Measurements from ENCODE around the gene USP48. TPM values are rescaled to one million over a fixed set of nuclear protein-coding genes. Genes with fewer than 3 reads are reported as not detected.

The USP48 gene
- total and polyA plus RNA-seq, 2 of the 8 experiments (the other 6 are each of a cell fraction or from before 2014, with no cell fraction given) = 12.8 to 83.5 TPM

GRCh38 chr1:21700094-21700493, 82.9 kb downstream of the USP48 start:
- CTCF ChIA-PET (ENCODE audit: partially characterized antibody) = interaction anchor here (0.6 kb wide), 1 partner anchor 144 kb away, joined by 3 read pairs; no protein-coding TSS in a partner anchor
- Histone ChIP-seq H3K23ac (ENCODE audit: insufficient read length) (no peak overlapping the region), H2BK12ac (ENCODE audit: low read depth, low read length) (no peak overlapping the region), H3K79me1 (ENCODE audit: low read depth, low read length) (no peaks in the 10 kb centered on the region), H3K9ac (replicated peaks in 1 of 4; ENCODE audit: extremely low read depth in 1 of 4, low read depth in 3 of 4, low read length in 3 of 4) (no peak overlapping the region), H4K20me1 (replicated peaks in 1 of 2; ENCODE audit: control insufficient read depth in 1 of 2, insufficient read depth in 2 of 2, low read length in 2 of 2) (peaks cover 0 to 3% of the 10 kb centered on the region in 2 experiments), H3K4me1 (replicated peaks in 1 of 4; ENCODE audit: control insufficient read depth in 3 of 4, insufficient read depth in 4 of 4, low read length in 3 of 4) (peaks cover 0 to under 1% (median under 1%) of the 10 kb centered on the region in 4 experiments; a peak in 3 of 7 replicates), H3K36me3 (ENCODE audit: control insufficient read depth in 2 of 4, insufficient read depth in 4 of 4, low read length in 3 of 4) (peaks cover 4 to 45% (median 29%) of the 10 kb centered on the region in 4 experiments; a peak in 7 of 8 replicates), H2BK120ac (replicated peaks; ENCODE audit: low read depth, low read length) (no peak overlapping the region), H3K4me3 (ENCODE audit: extremely low read depth in 1 of 4, insufficient read depth in 2 of 4, low read depth in 3 of 4, low read length in 4 of 4) (no peak overlapping the region), H4K91ac (replicated peaks; ENCODE audit: insufficient read length, low read length) (no peak overlapping the region), H4K8ac (ENCODE audit: extremely low read depth, insufficient read depth, low read length) (no peak overlapping the region), H3K4ac (replicated peaks; ENCODE audit: insufficient read length, low read depth, low read length) (no peak overlapping the region), H4K5ac (ENCODE audit: insufficient read length, low read depth, low read length) (no peak overlapping the region), H2BK5ac (ENCODE audit: low read depth, low read length) (no peak overlapping the region), H3K14ac (ENCODE audit: insufficient read length) (no peak overlapping the region), H2AK5ac (ENCODE audit: low read depth, low read length) (no peak overlapping the region), H2BK15ac (ENCODE audit: low read length) (no peak overlapping the region), H3K4me2 (ENCODE audit: insufficient read depth in 1 of 2, low read depth in 2 of 2, low read length in 2 of 2) (no peak overlapping the region), H3K79me2 (ENCODE audit: control insufficient read depth in 1 of 2, insufficient read depth in 2 of 2, low read length in 2 of 2) (no peaks in the 10 kb centered on the region), H3K23me2 (ENCODE audit: low read depth, low read length) (no peaks in the 10 kb centered on the region), H3K27me3 (replicated peaks in 1 of 4; ENCODE audit: control insufficient read depth in 3 of 4, extremely low read depth in 1 of 4, insufficient read depth in 3 of 4, low read length in 3 of 4) (no peaks in the 10 kb centered on the region), H2AFZ (ENCODE audit: low read length) (no peak overlapping the region), H3K18ac (ENCODE audit: extremely low read depth, low read length) (no peak overlapping the region), H3K56ac (replicated peaks; ENCODE audit: insufficient read length, low read depth, low read length) (no peak overlapping the region), H3K9me3 (ENCODE audit: insufficient read depth in 2 of 2, low read depth in 1 of 2, low read length in 1 of 2) (no peaks in the 10 kb centered on the region), H3K27ac (ENCODE audit: low read depth, low read length) (no peak overlapping the region), H2BK20ac (ENCODE audit: low read length) (no peak overlapping the region)
- 96% methylated on average over 4 of the region's 4 CpGs; no CpG with 5 or more reads in 1 of the 2 experiments for WGBS, 2 experiments (ENCODE audit: extremely low coverage in 1 of 2, insufficient coverage in 1 of 2, insufficient read length in 1 of 2, insufficient replicate concordance in 2 of 2, low coverage in 1 of 2, low lambda C conversion rate in 2 of 2, missing lambda C conversion rate in 1 of 2)
- no peak for TF ChIP-seq CREB1 (IDR thresholded peaks at IDR 0.05)
- no peak for TF ChIP-seq GTF2F1 (IDR thresholded peaks at IDR 0.05; ENCODE audit: borderline replicate concordance, low read depth, low read length)
- TF ChIP-seq EGR1 (IDR thresholded peaks at IDR 0.05; ENCODE audit: borderline replicate concordance, low read depth, low read length) = no peak
- no peak for TF ChIP-seq ZNF274 (IDR thresholded peaks at IDR 0.05; ENCODE audit: borderline replicate concordance, extremely low read depth, low read length)
- TF ChIP-seq NRF1 (IDR thresholded peaks at IDR 0.05; ENCODE audit: low read depth, low read length) = no peak
- no peak for TF ChIP-seq CBX5 (IDR thresholded peaks at IDR 0.05; ENCODE audit: low read depth, low read length)
- no peak for TF ChIP-seq TCF12 (IDR thresholded peaks at IDR 0.05; ENCODE audit: low read depth, low read length)
- no peak for TF ChIP-seq RFX5 (IDR thresholded peaks at IDR 0.05; ENCODE audit: borderline replicate concordance, low read depth, low read length)
- no peak for TF ChIP-seq GABPA (IDR thresholded peaks at IDR 0.05; ENCODE audit: borderline replicate concordance, insufficient read depth, low read length)
- TF ChIP-seq FOSL1 (IDR thresholded peaks at IDR 0.05; ENCODE audit: insufficient read depth, low read depth, low read length) = no peak
- no peak for TF ChIP-seq E2F6 (IDR thresholded peaks at IDR 0.05)
- TF ChIP-seq BRCA1 (IDR thresholded peaks at IDR 0.05; ENCODE audit: low read depth, low read length) = no peak
- FAIRE-seq = no peak
- DNase-seq (ENCODE audit: low read depth in 1 of 2, low spot score in 2 of 2) = no peak
- POLR2A ChIA-PET (ENCODE audit: partially characterized antibody) = no interaction called here
